Right lobe of liver (tissue), 4 donors: ENCODE results near the gene VSTM2L.

Experiments used
- CTCF ChIP-seq, 4 donors: fragments of 200-600 bp in 3 of 4; fragments of 450-650 bp in 1 of 4; IDR thresholded peaks; one replicate each; pipeline versions ENCODE4 v1.5.1 to v1.8.0; 2016 to 2022; ENCODE audit warnings: antibody characterized with exemption in 4 of 4, mild to moderate bottlenecking in 2 of 4
- POLR2A ChIP-seq: fragments of 450-650 bp; IDR thresholded peaks from one replicate; pipeline ENCODE4 v1.6.1; 2017; ENCODE audit warnings: antibody characterized with exemption, mild to moderate bottlenecking
- donor health status: DM: no; HTN: no; CAD: no.
- donor health status: DM: no; HTN: no; CAD: no.
- donor health status: DM: no; HTN: yes; CAD: no.

DNA sequence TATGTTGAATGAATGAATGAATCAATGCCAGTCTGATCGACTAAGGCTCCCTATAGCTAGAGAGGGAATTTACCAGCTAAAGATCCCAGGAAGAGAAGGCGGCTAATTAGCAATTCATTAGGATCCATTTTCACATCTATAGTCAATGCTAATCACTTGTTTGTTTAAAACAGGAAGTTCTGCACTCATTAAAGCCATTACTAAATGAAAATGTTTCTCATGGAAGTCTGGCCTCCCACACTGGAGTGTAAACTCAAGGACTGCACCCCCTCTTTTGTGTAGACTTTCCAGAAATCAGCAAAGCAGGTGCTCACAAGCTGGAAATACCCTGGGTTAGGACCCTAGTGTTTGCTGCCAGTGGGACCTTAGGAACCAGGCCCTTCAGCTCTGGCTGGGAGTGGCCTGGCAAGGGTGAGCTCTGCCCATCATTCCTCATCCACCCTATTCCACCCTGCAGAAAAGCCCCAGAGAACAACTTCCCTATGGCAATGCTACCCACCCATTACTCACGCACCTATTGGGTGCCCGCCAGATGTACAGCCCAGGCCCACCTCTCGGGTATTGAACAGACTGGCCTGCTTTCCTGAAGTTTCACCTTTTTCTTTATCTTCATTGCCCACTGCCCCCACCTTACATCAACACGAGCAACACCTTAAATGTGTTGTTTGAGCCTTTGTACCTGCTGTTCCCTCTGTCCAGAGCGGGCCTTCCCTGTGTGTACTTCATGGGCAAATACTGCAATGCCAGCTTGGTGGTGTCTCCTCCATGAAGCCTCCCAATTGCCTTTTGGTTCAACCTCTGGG, 69.5 kb downstream of the VSTM2L start:
- TF ChIP-seq CTCF (IDR thresholded peaks at IDR 0.05) (no peak), POLR2A (no peak)
